Neural cell (in vitro differentiated cells): ENCODE data around the gene C1orf115.

Experiments
- MXI1 ChIP-seq: fragments of 450-650 bp; conservative IDR thresholded peaks from 2 replicates; pipeline ENCODE4 v1.6.1; 2014; ENCODE audit warnings: antibody characterized with exemption, mild to moderate bottlenecking; ENCODE audit not compliant: poor library complexity, severe bottlenecking
- SMC3 ChIP-seq: fragments of 450-650 bp; conservative IDR thresholded peaks from 2 replicates; pipeline ENCODE4 v1.6.1; 2014; ENCODE audit warnings: antibody characterized with exemption, mild to moderate bottlenecking, moderate library complexity; ENCODE audit not compliant: poor library complexity
- TF ChIP-seq, protein P1 (sequence below): fragments of 450-650 bp; IDR thresholded peaks from 2 replicates; pipeline ENCODE4 v1.5.1; 2014; ENCODE audit warnings: antibody characterized with exemption, mild to moderate bottlenecking, moderate library complexity; ENCODE audit not compliant: poor library complexity, severe bottlenecking

- TF ChIP-seq, protein P1, sequence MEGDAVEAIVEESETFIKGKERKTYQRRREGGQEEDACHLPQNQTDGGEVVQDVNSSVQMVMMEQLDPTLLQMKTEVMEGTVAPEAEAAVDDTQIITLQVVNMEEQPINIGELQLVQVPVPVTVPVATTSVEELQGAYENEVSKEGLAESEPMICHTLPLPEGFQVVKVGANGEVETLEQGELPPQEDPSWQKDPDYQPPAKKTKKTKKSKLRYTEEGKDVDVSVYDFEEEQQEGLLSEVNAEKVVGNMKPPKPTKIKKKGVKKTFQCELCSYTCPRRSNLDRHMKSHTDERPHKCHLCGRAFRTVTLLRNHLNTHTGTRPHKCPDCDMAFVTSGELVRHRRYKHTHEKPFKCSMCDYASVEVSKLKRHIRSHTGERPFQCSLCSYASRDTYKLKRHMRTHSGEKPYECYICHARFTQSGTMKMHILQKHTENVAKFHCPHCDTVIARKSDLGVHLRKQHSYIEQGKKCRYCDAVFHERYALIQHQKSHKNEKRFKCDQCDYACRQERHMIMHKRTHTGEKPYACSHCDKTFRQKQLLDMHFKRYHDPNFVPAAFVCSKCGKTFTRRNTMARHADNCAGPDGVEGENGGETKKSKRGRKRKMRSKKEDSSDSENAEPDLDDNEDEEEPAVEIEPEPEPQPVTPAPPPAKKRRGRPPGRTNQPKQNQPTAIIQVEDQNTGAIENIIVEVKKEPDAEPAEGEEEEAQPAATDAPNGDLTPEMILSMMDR: no peak
- TF ChIP-seq SMC3 (no peak), MXI1 (no peak)
These were observed 47.9 kb upstream of the C1orf115 start for GRCh38 chr1:220642285-220642684.
